Activated CD4-positive, alpha-beta T cell treated with anti-CD3 and anti-CD28 coated beads, Interleukin-10, Interleukin-2, amounts not matched to agents 100 ng/mL and 50 ng/mL, durations not matched to agents 16 hours and 8 hours (primary cell): ENCODE data around the gene WDR72.
"Not testable (repeated sequence)": the region's sequence is repeated elsewhere in the genome, so short reads cannot be mapped to it uniquely, and the experiment has no call there.

Source experiments
- DNase-seq: peaks from one replicate; pipeline ENCODE4 v3.0.0-alpha.2; 2020

WDR72 gene

DNA sequence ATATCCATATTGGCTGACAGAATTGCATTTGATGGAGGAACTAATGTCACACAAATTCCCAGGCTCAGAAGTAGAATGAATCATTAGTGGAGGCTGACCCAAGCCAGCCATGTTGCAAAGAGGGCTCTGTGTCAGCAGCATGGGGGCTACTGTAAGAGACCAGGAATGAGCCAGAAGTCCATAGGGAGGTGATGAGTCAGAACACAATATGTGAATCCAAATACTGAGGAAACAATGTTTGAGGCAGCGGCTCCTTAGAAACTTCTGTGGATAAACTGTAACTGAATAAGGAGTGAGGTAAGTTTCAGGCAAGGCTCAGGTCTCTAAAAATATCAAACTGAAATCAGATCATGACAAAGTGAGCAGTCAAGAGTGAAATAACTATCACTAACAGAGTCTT lies 170.7 kb downstream of the WDR72 start:
- DNase-seq: no peak

DNA sequence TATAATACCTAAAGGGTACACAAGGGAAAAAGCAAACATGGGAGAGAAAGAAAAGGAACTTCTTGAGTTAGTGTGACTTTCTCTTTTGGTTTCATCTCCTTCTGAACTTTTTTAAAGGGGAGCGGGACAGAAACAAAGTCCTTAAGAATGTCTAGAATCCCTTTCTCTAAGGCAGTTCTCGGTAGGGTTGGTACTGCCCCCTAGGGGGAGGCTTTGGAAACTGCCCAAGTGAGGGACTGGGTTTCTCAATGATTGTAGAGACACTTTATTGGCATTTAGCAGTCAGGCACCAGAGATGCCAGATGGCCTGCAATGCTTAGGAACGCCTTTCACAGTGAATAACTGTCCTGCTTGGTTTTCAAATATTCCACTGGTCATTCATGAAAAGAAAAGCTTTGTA lies 172.7 kb downstream of the WDR72 start:
- peak; percentile 44 for DNase-seq

DNA sequence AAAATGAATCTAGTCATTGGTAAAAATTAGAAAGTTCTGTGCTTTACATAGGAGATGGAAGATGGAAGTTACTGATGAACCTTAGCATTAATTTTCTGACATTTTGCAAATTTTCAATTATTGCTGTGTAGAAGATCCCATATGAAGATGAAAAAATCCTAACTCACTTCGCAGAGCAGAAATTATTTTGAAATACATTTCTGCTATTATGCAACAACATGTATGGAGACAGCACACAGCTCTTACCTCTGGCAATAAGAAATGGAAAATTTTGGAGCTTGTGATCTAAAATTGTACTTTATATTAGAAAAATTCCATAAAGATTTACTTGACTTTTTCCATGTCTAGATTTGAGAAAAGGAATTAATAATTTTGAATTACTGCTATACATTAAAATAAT lies 177.9 kb downstream of the WDR72 start:
- no peak for DNase-seq

DNA sequence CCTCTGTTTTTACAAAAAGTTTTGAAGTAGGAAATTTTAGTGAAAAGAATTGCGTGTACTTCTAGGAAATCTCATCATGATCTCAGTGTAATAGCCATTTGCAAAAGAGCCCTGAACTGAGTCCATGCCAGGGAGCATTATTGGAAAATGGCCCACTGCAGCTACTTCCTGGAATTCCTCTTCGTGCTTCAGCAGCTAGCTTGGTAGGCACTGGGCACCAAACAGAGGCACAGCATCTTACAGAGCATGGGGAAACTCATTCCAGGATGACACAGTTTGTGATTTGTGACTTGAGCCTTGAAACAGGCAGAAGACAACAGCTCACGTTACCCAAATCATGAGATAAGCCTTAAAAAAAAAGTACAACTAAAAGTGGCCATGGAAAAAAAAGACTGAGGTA lies 179.1 kb downstream of the WDR72 start:
- no peak for DNase-seq

DNA sequence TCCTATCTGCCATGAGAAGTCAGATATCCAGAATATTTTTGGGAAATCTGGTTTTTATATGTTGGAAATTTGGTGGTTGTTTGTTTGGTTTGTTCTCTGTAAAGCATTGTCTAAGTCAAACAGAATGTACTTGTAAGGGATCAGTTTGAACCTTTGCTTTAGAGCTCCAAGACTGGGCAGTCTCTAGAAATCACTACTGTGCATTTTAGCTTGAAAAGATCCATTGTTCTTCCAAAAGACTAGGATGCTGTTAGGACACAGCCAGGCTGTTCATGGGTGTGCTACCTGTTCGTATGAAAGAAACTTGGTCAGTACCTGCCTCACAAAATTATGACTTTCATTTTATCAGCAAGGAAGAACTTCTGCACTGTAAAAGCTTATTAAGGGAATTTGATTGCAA lies 182.6 kb downstream of the WDR72 start:
- no peak for DNase-seq

DNA sequence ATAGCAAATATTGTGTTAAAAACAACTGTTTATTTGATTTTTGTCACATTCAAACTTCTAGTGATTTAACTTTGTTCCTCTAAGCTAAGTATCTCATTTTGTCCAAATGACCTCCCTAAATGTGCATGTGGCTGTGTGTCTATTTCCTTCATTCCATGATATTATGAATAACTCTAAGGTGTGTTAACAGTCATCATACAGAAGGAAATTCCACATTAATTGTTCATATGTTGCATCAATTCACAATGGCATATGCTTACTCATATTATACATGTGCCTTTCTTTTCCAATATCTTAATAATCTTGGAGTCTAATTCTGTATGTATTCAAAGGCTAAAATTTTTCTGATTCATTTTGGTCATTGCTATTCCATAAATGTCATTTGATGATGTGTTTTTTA lies 186.4 kb downstream of the WDR72 start:
- DNase-seq: no peak

DNA sequence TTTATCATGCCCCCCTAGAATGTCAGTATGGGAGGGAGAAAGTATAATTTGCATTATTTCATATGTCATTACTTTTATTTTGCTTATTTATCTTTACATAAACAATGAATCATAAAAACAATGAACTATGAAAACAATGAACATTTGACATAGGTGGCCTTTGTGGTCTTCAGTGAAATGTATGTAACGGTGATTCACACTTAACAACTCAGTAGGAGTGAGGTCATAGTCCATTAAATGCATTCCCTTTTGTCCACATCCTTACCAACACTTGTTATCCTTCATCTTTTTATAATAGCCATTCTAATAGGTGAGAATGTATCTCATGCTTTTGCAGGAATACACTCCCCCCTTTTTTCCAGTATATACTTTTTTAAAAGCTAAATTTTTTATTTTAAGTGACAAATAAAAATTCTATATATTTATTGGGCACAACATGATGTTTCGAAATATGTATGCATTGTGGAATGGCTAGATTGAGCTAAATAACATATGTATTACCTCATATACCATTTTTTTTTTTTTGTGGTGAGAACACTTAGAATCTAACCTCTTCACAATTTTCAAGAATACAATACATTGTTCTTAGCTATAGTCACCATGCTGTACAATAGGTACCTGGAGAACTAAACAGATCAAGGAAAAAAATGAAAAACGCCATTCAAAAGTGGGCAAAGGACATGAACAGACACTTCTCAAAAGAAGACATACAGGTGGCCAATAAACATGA lies 189.5 kb downstream of the WDR72 start:
- DNase-seq: no peak

DNA sequence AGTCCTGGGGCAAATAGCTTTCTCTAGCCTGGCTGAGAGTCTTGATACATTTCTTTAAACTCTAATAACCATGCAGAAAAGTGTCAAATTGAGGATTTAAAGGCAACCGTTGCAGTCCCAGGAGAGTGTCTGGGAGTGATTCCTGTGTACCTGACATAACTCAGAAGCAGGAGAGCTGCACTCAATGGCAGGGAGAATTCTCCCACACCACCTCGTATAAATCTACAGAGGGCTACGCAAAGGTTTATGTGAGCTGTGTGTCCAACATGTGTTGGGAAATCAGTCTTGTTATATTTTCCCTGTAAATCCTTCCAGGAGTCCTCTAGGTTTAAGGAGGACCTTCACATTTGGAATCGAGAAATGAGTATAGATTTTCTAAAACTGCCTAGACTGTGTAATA lies 192.6 kb downstream of the WDR72 start:
- no peak for DNase-seq

DNA sequence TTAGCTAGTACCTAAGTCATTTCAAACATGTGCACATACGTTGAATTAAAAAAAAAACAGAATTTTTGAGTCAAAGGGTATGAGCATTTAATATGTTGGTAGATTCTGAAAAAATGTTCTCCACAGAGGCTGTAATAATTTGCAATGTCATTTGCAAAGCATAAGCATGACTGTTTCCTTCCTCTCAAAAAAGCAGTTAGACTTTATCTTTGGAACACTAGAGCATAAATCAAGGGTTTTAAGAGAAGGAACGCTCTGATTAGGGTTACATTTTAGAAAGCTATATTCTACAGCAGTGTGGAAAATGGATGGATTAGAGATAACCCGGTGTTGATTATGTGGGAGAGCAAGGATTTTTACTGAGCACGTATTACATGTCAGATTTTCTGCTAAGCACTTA lies 193.7 kb downstream of the WDR72 start:
- DNase-seq: no peak

DNA sequence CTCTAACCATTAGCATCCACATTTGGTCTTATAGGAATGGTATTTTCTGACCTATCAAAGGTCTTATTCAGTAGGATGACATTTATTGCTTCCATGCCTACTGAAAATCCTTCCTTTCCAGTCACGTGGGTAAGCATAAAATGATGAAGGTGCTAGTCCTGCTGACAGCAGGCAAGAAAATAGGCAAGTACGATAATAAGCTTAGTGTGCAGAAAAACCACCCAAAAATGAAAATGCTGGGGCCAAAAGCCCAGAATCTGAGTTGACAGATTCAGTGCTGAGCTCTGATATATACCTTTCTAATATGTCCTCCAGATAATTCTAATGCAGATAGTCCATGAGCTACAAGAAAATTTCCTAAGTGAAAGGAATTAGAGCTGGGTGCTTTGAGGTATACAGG lies 194.8 kb downstream of the WDR72 start:
- no peak for DNase-seq

DNA sequence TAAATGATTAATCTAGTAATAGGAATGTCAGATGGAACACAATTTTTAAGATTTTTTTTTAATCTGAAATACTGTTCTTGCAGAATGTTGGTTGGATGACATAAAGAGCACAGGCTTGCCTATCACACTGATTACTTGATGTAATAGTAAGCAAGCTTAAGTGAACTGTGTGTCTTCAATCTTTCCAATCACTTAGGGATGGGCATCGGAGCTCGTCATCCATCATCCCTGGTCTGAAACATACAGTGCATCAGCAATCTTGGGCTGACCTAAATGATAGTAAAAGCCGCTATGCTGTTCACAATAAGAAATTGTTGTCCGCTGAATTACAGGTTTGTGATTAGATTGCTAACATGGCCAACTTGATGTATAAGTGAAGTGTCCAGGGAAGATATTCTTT lies 195.8 kb downstream of the WDR72 start:
- no peak for DNase-seq

DNA sequence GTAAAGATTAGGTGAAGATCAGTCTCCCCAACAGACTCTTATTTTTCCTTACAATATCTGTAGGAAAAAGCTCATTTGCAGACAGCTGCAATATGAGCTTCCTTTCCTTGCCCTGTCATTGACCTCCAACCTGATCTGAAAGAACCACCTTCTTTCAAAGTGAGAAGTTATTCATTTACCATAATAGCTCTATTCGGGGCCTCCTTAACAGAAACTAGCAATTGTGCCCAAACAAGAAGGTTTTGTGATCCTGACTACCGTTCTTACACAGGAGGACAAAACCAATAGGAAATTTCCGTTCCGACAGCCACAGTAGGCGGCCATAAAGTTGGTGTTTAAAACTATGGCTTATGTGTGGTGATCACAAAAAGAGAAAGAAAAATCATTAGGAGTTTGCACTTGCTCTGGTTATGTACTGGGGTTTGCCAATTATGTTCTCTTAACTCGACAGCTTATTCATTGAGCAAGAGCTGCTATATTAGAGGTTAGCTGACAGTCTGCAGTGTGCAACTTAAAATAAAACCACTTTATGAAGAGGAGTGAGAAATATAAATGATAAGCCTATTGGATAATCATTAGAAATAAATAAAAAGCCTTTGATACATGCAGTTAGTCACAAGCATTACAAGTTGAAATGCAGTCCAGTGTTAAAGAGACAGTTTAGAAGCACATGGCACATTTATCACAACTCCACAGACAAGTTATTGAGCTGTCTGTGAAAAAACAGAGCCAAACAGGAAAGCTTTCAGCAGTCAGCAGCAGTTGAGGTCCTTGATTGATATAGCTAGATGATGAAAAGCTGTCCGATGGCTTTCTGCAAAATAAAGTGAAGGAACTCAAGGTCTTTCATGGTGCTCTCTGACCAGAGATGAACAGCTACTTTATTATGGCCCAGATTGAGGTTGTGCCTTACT lies 199.8 kb downstream of the WDR72 start:
- no peak for DNase-seq

DNA sequence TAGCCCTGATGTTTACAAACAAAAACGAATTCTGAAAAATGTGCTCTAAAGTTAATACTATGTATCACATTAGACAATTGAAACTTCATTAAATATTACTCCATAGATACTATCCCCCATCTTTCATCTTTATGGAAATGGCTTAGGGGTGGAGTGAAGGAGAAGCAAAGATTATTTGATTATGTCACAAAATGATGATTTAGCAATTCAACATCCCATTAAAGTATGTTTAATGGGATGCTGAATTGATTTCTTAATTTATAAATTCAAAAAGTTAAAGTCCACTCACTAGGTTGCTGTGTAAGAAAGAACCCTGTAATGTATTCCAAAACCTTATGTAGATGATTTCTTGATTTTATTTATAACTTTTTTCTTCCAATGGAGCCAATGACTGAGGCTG lies 201.1 kb downstream of the WDR72 start:
- no peak for DNase-seq

DNA sequence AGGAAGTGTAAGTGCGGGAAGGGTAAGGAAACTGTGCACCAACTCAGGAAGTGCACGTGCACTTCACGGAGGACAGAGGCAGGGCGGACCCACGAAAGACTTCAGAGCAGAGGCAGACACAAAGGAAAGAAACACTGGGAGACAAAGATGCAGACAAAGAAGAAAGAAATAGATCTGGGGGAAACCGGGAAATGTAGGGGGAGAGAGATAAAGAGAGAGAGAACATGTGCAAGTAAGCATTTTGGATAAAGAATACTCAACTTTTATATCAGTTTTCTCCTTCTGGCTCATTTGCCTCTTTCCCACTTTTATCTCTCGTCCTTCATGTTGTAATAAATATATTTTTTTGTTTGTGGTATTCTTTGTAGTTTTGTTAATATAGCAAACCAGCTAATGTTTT lies 204.2 kb downstream of the WDR72 start:
- DNase-seq: no peak

DNA sequence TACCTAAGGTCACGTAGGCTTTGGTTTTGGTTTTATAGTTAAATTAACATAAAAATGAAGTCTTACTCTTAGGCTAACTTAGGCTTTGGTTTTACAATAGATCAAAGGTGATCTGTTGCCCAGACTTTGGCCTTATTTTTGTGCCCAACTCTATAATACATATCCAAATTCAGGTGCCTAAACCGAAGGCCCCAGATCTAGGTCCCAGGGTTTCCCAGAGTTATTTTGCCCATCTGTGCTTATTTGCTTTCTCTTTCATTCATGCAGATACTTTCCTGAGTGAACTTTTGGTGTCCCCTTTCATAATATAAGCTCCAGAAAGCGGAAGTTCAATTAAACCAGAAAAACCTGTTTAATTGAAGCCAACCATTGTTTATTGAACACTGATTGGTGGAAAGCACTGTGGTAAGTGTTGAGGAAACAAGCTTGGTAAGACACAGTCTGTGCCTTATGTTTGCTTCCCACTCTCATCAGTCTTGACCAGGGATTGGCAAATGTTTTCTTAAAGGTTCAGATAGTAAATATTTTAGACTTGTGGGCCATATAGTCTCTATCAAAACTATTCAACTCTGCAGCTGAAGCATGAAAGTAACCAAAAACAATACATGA lies 209.7 kb downstream of the WDR72 start:
- no peak for DNase-seq

DNA sequence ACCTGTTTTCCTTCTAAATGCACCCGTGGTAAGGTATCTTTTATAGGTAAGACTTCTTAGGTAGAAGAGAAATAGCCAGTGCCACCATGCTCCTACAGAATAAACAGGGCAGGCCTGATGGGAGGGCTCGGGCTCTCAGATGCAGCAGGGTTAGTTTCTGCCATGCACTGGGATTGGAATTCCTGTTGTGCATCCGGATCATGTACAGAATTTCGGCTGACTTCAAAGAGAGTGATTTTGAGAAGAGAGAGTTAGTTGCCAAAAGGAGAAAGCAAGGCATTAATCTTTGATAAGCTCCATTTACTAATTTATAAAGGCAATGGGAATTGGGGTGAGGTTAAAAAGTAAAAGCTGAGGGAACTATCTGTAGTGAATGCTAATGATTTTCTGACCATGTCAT lies 211.2 kb downstream of the WDR72 start:
- DNase-seq: no peak

DNA sequence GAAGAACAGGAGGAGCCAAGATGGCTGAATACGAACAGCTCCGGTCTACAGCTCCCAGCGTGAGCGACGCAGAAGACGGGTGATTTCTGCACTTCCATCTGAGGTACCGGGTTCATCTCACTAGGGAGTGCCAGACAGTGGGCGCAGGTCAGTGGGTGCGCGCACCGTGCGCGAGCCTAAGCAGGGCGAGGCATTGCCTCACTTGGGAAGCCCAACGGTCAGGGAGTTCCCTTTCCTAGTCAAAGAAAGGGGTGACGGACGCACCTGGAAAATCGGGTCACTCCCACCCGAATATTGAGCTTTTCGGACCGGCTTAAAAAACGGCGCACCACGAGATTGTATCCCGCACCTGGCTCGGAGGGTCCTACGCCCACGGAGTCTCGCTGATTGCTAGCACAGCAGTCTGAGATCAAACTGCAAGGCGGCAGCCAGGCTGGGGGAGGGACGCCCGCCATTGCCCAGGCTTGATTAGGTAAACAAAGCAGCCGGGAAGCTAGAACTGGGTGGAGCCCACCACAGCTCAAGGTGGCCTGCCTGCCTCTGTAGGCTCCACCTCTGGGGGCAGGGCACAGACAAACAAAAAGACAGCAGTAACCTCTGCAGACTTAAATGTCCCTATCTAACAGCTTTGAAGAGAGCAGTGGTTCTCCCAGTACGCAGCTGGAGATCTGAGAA lies 218.7 kb downstream of the WDR72 start:
- DNase-seq: not testable (repeated sequence)

DNA sequence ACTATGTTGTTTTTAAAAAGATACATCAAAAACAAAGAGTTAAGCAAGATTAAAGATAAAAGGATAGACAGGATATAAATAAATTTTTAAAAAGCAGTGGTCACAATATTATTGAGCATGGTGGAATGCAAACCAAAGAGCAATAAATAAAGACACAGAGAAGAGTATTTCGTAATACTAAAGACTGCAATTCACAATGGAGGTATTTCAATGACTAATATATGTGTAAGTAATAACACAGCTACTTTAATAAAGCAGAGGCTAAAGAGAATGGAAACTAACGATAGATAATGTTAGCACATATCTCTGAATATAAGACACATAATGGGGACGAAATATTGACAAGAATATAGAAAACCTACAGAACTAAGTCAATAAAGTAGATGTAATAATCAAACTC lies 219.6 kb downstream of the WDR72 start:
- no peak for DNase-seq

DNA sequence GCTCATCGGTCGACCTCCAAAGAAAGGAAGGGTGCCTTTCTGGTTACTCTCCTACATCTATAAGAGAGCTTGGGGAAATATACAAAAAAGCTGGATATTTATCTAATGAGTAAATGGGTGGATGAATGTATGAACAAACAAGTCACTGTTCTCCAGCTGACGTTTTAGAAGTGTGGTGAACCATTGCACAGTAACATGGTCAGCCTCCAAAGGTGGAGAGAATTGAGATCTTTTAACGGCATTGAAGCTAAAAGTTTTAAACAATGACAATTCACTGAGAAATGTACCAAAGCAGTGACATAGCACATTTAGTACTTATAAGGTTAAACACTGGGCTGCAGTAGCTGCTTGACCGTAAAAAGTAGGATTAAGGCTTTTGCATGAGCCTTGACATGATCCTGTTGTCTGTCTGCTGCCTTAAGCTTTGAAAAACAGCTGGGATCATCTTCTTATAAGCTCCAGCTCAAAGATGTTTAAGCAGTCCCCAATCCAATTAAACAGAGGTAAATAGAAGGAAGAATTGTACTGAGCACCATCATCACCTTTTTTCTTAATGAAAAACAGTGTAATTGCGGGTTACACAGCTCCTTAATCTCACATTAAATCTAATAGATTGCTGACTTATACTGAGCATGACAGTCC lies 222.9 kb downstream of the WDR72 start:
- DNase-seq: no peak

DNA sequence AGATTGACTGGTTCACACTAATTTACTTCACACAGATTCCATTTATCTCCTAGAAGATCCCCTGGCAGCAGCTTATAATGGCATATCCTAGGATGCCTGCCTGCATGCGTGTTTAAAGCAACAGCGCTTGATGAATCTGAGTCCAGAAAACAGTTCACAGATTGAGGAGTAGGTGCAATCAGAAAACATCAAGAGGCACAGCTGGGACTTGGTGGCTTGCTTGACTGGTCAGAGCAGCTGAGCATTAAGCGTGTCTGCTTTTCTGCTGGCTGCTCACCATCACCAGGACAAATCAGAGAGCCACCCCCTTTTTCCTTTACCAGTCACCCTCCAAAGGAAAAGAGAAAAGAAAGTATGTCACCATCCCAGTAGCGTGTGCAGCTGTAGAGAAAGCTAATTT lies 223.6 kb downstream of the WDR72 start:
- no peak for DNase-seq

DNA sequence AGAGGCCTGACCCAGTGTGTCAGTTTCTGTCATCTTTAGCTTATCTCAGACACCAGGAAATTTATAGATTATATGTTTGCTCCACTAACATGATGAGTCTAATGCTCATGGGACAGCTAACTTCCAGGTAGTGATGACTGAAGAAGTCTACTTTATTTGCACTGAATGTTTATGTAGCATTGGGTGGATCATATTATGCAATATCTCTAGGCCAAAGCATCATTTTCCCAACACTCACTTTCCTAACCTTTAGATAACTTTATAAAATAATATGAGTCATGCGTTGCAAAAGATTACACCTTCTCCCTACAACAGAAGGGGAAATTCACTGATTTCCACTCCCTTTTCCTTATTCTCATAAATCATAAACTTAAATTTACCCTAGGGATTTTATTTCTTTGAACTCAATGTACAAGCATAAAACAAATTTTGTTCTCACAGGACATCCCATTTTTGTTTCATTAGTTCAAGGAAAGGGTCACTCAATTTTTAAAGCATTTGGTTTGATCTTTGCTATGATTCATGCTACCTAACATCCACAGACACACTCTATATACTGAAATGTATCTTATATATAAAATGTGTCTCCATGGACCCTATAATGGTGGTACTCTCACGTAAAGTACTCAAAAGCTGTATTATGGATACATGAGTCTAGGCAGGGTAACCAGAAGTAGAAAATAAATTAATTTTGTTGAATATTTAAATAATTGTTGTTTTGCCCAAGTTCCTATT lies 225.2 kb downstream of the WDR72 start:
- DNase-seq: no peak

DNA sequence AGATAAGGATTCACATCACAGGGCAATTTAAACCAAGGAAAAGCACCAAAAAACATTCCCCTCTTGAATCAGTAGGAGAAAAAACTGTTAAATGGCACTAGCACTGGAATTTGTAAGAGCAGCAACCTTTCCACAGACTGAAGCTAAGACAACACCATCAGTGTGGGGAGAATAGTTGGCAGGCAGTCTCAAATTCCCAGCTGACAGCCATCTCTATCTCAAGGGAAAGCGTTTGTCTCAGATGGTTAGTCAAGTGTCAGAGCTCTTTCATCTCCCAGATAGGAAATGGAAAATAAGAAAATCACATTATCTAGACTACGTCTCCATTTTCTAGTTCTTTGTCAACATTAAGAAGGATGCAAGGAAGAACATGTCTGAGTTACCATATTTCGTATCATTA lies 228.7 kb downstream of the WDR72 start:
- DNase-seq: no peak
